ENCODE results near the gene DHH.
"Not testable (repeated sequence)": the region's sequence is repeated elsewhere in the genome, so short reads cannot be mapped to it uniquely, and the experiment has no call there.

DHH gene

DNA sequence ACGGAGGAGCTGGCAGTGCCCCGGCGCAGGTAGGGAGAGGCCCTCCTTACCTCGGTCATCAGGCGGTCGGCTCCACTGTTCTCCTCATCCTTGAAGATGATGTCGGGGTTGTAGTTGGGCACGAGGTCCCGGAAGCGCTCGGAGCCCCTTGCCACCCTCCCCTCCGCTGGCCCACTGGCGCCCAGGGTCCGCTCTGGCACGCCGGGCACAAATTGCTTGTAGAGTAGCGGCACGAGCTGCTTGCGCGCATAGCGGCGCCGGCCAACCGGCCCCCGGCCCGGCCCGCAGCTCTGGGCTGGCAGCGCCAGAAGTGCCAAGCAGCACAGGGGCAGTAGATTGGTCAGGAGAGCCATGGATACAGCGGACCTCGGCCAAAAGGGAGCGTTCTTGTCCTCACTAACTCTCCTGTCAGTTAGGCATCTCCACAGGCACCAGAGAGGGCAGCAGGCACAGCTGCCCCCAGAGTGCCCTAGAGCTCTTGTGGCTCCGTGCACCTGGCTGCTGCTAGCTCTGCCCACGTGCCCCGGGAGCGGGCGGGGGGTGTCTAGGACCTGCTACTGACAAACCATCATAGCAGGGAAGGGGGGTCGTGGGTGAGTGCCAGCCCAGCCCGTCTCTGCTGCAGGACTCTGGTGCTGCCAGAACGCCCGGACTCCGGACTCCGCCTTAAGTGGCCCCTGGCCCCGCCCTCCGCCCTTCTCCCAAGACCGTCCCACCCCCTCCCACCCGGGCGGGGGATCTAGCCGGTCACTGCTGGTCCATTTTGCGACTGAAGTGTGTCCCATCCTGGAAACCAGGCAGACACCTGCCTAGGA, at the start of gene DHH:
DHH (minus strand) TSS at position 642 of the 815 bp plus-strand sequence; CDS start at position 353, 289 bp downstream.
- no peak for DNase-seq

- no peak for DNase-seq
Measured at GRCh38 chr12:49144384-49144783, 49.8 kb upstream of the DHH start.

DNA sequence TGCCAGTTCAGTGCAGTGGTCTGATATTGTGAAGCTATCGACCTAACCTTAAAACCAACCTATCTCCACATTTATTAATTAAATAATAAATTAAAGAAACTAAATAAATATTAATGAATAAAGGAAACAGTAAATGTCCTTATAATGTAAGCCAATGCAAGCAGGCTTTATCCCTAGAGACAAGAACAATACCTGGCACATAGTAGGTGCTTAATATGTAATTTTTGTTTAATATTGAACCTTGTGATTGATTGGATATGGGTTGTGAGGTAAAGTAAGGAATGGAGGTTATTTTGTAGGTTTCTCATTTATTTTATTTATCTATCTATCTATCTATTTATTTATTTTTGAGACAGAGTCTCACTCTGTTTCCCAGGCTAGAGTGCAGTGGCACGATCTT, 44.4 kb upstream of the DHH start:
- no peak for DNase-seq

DNA sequence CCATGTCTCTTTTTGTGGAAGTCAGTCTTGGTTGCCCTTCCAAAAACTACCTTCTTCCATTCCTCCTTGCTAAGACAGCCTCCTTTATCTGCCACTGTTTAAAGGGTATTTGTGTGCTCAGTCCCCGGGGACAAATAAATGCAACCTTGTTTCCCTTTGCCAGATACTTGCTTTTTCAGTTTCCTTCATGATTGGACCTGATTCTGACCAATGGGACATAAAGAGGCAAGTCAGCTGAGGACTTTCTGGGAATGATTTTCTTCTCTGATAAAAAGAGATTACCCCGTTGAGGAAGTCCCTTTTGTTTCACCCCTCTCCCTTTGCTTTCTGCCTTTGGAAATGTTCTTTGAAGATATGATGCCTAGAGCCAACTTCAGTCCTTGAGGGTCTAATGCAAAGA, 44.0 kb upstream of the DHH start:
- no peak for DNase-seq

GRCh38 chr12:49137476-49137875, 42.9 kb upstream of the DHH start:
- no peak for DNase-seq

DNA sequence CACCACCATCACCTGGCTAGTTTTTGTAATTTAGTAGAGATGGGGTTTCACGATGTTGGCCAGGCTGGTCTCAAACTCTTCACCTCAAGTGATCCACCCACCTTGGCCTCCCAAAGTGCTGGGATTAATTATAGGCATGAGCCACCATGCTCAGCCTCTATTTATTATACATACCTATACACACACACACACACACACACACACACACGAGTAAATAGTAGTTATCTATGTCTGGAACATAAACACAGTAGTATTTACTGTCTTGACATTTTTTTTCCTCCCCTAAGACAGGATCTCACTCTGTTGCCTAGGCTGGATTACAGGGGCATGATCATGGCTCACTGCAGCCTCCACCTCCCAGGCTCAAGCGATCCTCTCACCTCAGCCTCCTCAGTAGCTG, 42.4 kb upstream of the DHH start:
- not testable (repeated sequence) for DNase-seq

GRCh38 chr12:49133590-49133989, 39.0 kb upstream of the DHH start:
- DNase-seq, result no peak

DNA sequence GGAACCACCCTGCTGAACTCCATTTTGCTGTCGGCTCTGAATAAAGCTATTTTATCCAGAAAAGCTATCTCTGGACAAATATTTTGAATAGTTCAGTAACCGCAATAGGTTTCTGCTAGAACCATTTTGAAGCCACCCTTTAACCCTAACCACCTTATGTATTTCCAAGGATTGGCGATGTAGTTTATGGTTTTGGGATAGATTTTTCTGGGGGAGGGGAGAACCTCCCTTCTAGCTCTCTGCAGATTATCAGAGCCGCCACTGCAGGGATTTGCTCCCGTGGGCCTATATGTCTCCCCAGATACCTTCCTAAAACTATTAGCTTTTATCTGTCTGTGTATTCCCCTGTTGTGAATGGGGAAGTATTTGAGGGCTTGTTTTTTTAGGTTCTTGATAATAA, 38.4 kb upstream of the DHH start:
- no peak for DNase-seq

DNA sequence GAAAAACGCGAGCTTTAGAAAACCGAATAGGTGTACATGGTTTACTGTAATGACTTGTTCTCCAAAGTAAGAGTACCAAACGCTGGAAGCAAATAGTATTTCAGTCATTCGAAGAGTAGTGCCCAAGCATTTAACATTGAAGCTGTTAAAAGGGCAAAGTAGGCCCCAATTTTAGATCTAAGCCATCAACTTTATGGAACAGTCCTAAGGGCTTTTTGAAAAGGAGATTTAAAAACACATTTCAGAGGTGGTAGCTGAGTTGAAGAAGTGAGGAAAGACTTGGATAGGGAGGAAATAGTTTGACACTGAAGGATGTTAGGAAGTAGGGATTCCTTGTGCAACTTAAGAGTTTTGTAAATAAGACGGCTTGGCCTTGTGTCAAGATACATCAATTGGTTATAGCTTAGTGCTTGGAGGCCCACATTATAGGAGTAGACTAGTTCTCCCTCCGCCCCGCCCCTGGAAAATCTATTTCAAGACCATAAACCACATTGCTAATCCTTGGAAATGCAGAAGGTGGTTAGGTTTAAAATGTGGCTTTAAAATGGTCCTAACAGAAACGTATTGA, 37.4 kb upstream of the DHH start:
- DNase-seq, result peak; percentile 40

GRCh38 chr12:49131051-49131893, 36.7 kb upstream of the DHH start, which contains the start of gene TUBA1B:
Gene TUBA1B, minus strand, starts transcription at chr12:49131395. Its CDS starts 95 bp downstream, at chr12:49131300.
- peak; percentile 90 for DNase-seq

DNA sequence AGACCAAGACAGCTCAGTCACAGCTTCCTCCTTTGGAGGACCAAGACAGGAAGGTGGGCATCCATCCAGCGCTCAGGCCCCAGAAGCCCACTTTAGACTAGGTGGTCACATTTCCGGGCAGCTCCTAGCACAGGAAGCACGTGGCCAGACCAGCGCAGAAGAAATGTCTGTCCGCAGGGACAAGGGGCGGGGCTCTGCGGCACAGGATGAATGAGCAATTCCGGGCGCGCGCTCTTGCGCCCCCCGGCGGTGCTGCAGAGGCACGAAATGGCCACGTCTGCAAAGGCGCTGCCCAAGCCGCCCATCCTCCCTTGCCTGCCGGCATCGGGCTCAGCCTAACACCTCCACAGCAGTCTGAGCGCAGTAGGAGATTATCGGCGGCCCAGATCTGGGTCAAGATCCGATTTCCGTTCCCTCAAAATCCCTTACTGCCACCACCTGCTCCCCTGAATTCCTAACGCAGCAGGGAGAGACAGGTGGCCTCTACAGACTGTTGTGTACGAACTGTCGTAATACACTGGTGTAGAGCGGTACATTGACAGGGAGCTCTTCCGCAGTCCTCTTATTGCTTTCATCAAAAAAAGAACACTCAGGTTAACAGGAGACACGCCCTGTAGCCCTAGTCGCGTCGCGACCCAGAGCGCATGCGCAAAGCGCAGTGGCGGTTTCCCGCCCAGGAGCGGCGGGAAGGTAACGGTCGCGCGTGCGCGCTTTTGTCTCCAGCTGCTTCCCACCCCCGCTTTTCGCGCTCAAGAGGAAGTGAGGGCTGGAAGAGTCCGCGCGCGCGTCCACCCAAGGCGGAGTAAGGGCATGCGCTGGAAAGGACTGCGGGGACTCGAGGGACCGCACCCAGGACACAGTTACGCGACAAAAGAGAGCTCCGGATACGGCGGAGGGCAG, 35.8 kb upstream of the DHH start:
- peak; percentile 99 for DNase-seq

DNA sequence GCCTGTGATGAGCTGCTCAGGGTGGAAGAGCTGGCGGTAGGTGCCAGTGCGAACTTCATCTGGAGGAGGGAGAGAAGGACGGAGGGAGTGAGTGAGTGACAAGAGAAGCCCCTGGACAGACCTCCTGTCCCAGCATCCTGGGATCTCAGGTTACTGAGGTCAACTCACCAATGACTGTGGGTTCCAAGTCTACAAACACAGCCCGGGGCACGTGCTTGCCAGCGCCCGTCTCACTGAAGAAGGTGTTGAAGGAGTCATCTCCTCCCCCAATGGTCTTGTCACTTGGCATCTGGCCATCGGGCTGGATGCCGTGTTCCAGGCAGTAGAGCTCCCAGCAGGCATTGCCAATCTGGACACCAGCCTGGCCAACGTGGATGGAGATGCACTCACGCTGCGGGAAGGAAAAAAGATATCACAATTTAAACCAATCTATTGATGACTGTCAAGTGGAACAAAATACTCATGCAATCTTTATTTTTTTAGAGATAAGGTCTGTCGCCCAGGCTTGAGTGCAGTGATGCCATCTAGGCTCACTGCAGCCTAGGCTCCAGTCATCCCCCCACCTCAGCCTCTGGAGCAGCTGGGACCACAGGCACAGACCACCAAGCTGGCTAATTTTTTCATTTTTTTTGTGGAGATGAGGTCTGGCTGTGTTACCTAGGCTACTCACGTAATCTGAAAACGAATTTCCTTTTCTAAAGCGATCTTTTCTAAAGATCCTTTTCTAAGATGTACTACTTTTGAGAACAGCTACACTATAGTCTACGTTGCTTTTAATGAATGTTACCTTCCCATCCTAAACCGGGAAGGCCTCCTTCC, 34.9 kb upstream of the DHH start:
- DNase-seq, result no peak

DNA sequence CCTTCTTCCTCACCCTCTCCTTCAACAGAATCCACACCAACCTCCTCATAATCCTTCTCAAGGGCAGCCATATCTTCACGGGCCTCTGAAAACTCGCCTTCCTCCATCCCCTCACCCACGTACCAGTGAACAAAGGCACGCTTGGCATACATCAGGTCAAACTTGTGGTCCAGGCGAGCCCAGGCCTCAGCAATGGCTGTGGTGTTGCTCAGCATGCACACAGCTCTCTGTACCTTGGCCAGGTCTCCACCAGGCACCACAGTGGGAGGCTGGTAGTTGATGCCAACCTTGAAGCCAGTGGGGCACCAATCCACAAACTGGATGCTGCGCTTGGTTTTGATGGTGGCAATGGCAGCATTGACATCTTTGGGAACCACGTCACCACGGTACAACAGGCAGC, 33.4 kb upstream of the DHH start:
- DNase-seq, result not testable (repeated sequence)

- no peak for DNase-seq
Measured at GRCh38 chr12:49126852-49127763, 32.5 kb upstream of the DHH start.

DNA sequence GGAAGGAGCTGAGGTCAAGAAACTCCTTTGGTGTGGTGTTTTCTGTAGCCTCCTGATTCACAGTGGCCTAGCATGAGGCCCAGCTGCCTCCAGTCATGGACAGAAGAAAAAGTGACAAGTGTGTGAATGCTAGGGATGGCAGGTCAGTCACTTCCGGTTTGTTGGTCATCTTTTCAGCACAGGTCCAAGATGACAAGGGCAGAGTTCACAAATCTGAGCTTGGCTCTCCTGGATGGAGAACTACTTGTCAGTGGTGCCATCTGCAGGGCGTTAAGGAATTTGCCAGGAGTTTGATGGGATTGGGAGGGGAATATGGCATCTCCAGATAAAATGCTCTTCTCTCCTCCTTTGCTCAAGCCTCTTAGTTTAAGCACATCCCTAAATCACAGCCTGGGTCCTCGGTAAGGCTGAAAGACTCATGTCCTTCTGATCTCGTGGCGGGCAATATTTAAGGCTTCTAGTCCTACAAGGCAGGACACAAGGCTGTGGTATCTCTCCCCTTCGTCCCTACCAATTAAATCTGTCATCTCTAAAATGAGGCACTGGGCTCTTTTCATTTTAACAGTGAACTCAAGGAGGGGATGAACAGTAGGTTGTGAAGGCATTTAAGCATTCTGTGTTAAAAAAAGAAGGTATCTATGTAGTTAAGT, 26.6 kb upstream of the DHH start:
- DNase-seq, result peak; percentile 65

DNA sequence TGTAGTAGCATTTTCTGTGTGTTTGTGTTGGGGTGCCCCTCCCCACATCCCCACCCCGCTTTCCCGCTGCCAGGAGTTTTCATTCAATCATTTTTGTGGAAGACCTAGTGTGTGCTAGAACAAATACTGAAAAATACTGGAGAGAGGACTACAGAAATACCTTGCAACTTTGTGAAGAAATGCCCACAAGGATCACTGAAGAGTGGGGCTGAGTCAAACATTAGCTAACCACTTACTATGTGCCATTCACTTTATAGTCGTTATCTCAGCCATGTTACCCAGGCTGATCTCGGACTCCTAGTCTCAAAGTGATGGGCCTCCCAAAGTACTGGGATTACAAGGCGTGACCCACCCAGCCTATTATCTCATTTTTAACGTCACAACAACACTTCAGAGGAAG, 16.6 kb upstream of the DHH start:
- no peak for DNase-seq

GRCh38 chr12:49110464-49111155, 16.0 kb upstream of the DHH start, which contains the start of gene LMBR1L:
Gene LMBR1L, minus strand, starts transcription at chr12:49110847. Its CDS starts 292 bp downstream, at chr12:49110555.
- peak; percentile 99 for DNase-seq

- DNase-seq, result no peak
Measured at GRCh38 chr12:49109641-49110463, 15.3 kb upstream of the DHH start.

Data from inflammatory macrophage treated with lipopolysaccharide for 4 hours (primary cell).